HG03558 (cell line): Measurements from ENCODE around the gene DAGLA.
A peak's percentile ranks its signal among the peaks of the same experiment; 100 is the strongest.

Source experiments
- ATAC-seq: cut with Tn5 transposase; IDR thresholded peaks from one replicate; pipeline ENCODE4 v1.9.1; 2021; ENCODE audit warnings: moderate number of reproducible peaks; ENCODE audit not compliant: unreplicated experiment; ENCODE audit errors: extremely low read depth

DAGLA gene

GRCh38 chr11:61720597-61720996 is 40.4 kb downstream of the DAGLA start:
- ATAC-seq = no peak

GRCh38 chr11:61724437-61724836 is 44.2 kb downstream of the DAGLA start:
- ATAC-seq = no peak

- no peak for ATAC-seq
Observed at GRCh38 chr11:61725781-61726231, 45.6 kb downstream of the DAGLA start.

GRCh38 chr11:61726775-61727174 is 46.6 kb downstream of the DAGLA start:
- no peak for ATAC-seq

GRCh38 chr11:61727401-61727811 is 47.2 kb downstream of the DAGLA start:
- no peak for ATAC-seq

- ATAC-seq = no peak
Observed at GRCh38 chr11:61728066-61728939, 48.1 kb downstream of the DAGLA start.

GRCh38 chr11:61728940-61729219 is 48.7 kb downstream of the DAGLA start:
- ATAC-seq = no peak

- no peak for ATAC-seq
Observed at GRCh38 chr11:61730240-61730994, 50.2 kb downstream of the DAGLA start.

GRCh38 chr11:61731211-61731951 is 51.2 kb downstream of the DAGLA start:
- no peak for ATAC-seq

- no peak for ATAC-seq
Observed at GRCh38 chr11:61731952-61732675, 51.9 kb downstream of the DAGLA start.

GRCh38 chr11:61732705-61733104 is 52.5 kb downstream of the DAGLA start:
- no peak for ATAC-seq

- peak; percentile 73 for ATAC-seq
Observed at GRCh38 chr11:61733120-61733978, 53.2 kb downstream of the DAGLA start.

GRCh38 chr11:61734767-61735166 is 54.6 kb downstream of the DAGLA start:
- ATAC-seq = no peak

GRCh38 chr11:61735391-61735790 is 55.2 kb downstream of the DAGLA start:
- ATAC-seq = no peak

- no peak for ATAC-seq
Observed at GRCh38 chr11:61736310-61736709, 56.1 kb downstream of the DAGLA start.

- ATAC-seq = no peak
Observed at GRCh38 chr11:61737131-61737530, 56.9 kb downstream of the DAGLA start.

- no peak for ATAC-seq
Observed at GRCh38 chr11:61737636-61738386, 57.6 kb downstream of the DAGLA start.

GRCh38 chr11:61738776-61739175 is 58.6 kb downstream of the DAGLA start:
- no peak for ATAC-seq

GRCh38 chr11:61739413-61739812 is 59.2 kb downstream of the DAGLA start:
- ATAC-seq = no peak
